Panc1 (cell line): ENCODE results near the gene PSTPIP1. TPM values are rescaled to one million over a fixed set of nuclear protein-coding genes. Genes with fewer than 3 reads are reported as not detected.
A peak's percentile ranks its signal among the peaks of the same experiment; 100 is the strongest.

Experiments used
- ATAC-seq: fragments of 200-7000 bp; cut with Tn5 transposase; 2 replicates; pipeline ENCODE4 v1.9.1; 2020; ENCODE audit warnings: mild to moderate bottlenecking, moderate library complexity
- BruUV-seq: library from RNA; stranded (reverse); fragments of 400-500 nt; replicated peaks from 2 replicates; lab custom pipeline; 2021; lab: Mats Ljungman, UMichigan
- CTCF ChIA-PET: fragments of 300-600 bp; sonication (Branson Sonifier 250); formaldehyde crosslinking; loops from one replicate; lab custom pipeline; 2022; ENCODE audit warnings: antibody characterized with exemption; lab: Charles Lee
- POLR2A ChIA-PET: fragments of 300-600 bp; sonication (Branson Sonifier 250); formaldehyde crosslinking; loops from one replicate; lab custom pipeline; 2022; ENCODE audit warnings: antibody characterized with exemption; lab: Charles Lee
- DNase-seq: peaks from one replicate; pipeline ENCODE4 v3.0.0-alpha.2; 2010; ENCODE audit warnings: low read depth, low spot score
- H3K27ac ChIP-seq: 2 replicates; pipeline ENCODE4 v1.5.1; 2011; ENCODE audit warnings: mild to moderate bottlenecking, low read length, inconsistent platforms
- H3K27me3 ChIP-seq: fragments of 200-500 bp; sonication (Bioruptor generic); 2 replicates; pipeline ENCODE4 v1.6.0; 2014; ENCODE audit warnings: low read length, inconsistent platforms; ENCODE audit not compliant: control insufficient read depth, insufficient read depth
- H3K36me3 ChIP-seq: fragments of 200-500 bp; sonication (Bioruptor generic); 2 replicates; pipeline ENCODE4 v1.5.1; 2014; ENCODE audit warnings: inconsistent platforms, mild to moderate bottlenecking, low read length, moderate library complexity; ENCODE audit not compliant: control insufficient read depth, insufficient read depth
- H3K4me1 ChIP-seq: 2 replicates; pipeline ENCODE4 v1.5.1; 2011; ENCODE audit warnings: inconsistent platforms, mild to moderate bottlenecking, low read length, moderate library complexity; ENCODE audit not compliant: control insufficient read depth, insufficient read depth
- H3K4me3 ChIP-seq, 2 experiments: 2 replicates each; pipeline ENCODE4 v1.5.1; 2011 to 2012; ENCODE audit warnings: low read depth in 2 of 2, low read length in 2 of 2, mild to moderate bottlenecking in 2 of 2, inconsistent platforms in 1 of 2, moderate library complexity in 1 of 2
- H3K9me3 ChIP-seq: fragments of 200-500 bp; sonication (Bioruptor generic); 2 replicates; pipeline ENCODE4 v1.5.1; 2014; ENCODE audit warnings: low read depth, mild to moderate bottlenecking, inconsistent platforms, low read length, moderate library complexity; ENCODE audit not compliant: control insufficient read depth, insufficient read depth
- CTCF ChIP-seq: fragments of 450-650 bp; IDR thresholded peaks from 2 replicates; pipeline ENCODE4 v1.5.1; 2017; ENCODE audit warnings: mild to moderate bottlenecking
- POLR2AphosphoS5 ChIP-seq: IDR thresholded peaks from 2 replicates; pipeline ENCODE4 v1.6.1; 2012; ENCODE audit warnings: mild to moderate bottlenecking, low read depth, low read length, moderate library complexity
- REST ChIP-seq, 2 experiments: IDR thresholded peaks; 2 replicates each; pipeline ENCODE4 v1.6.1; 2011 to 2012; ENCODE audit warnings: low read depth in 2 of 2, control low read depth in 1 of 2, low read length in 1 of 2, mild to moderate bottlenecking in 1 of 2, moderate library complexity in 1 of 2; ENCODE audit not compliant: insufficient read depth in 1 of 2
- SIN3A ChIP-seq: IDR thresholded peaks from 2 replicates; pipeline ENCODE4 v1.6.1; 2012; ENCODE audit warnings: low read depth, mild to moderate bottlenecking, low read length, moderate library complexity, borderline replicate concordance; ENCODE audit not compliant: insufficient read depth
- TCF7L2 ChIP-seq: IDR thresholded peaks from 2 replicates; pipeline ENCODE4 v1.6.1; 2011; ENCODE audit warnings: mild to moderate bottlenecking, low read depth, low read length, inconsistent platforms
- in situ Hi-C: cut with HindIII; loops from 2 replicates; pipeline ENCODE4 v1.10.0; 2016; ENCODE audit warnings: low sequenced_read_pairs, low pct_unique_long_range_greater_than_20kb
- intact Hi-C: fragments of 100-400 bp; cut with micrococcal nuclease; formaldehyde crosslinking; loops from one replicate; pipeline ENCODE4 v1.10.0; 2022; ENCODE audit not compliant: unreplicated experiment
- total RNA-seq: library from RNA; stranded (reverse); gene quantifications from one replicate; pipeline ENCODE4 v1.2.1, GENCODE V29; 2021; ENCODE audit not compliant: unreplicated experiment

PSTPIP1 gene
- total RNA-seq, 1 experiment from 2014 or later, result 0.46 TPM

- Histone ChIP-seq H3K4me3 (no peak overlapping the region), H3K36me3 (no peaks in the 10 kb centered on the region), H3K9me3 (no peaks in the 10 kb centered on the region), H3K27ac (no peak overlapping the region), H3K4me1 (no peaks in the 10 kb centered on the region), H3K27me3 (peaks cover 7% of the 10 kb centered on the region; the same call in 1 of the 2 replicates)
- intact Hi-C loops, result no loop called here
- CTCF ChIA-PET, result interaction anchor here (0.8 kb wide), 1 partner anchor 645 kb away, joined by 4 read pairs; no protein-coding TSS in a partner anchor
- TF ChIP-seq REST (IDR thresholded peaks at IDR 0.05; ENCODE audit: insufficient read depth in 1 of 2, low read depth in 2 of 2, low read length in 1 of 2) (no peak), SIN3A (no peak), CTCF (no peak), TCF7L2 (no peak), POLR2AphosphoS5 (no peak)
- ATAC-seq (peak; percentile 49; the same call in 1 of the 2 replicates), DNase-seq (no peak)
- POLR2A ChIA-PET, result no interaction called here
- in situ Hi-C loops, result no loop called here
- BruUV-seq, result no TSS peak
These were observed 22.3 kb upstream of the PSTPIP1 start for GRCh38 chr15:76972389-76973361.

GRCh38 chr15:76973362-76973743 lies 21.6 kb upstream of the PSTPIP1 start:
- Histone ChIP-seq H3K27ac (no peak overlapping the region), H3K9me3 (no peaks in the 10 kb centered on the region), H3K4me3 (no peak overlapping the region), H3K4me1 (no peaks in the 10 kb centered on the region), H3K27me3 (peaks cover 7% of the 10 kb centered on the region; the same call in 1 of the 2 replicates), H3K36me3 (no peaks in the 10 kb centered on the region)
- TF ChIP-seq TCF7L2 (no peak), REST (IDR thresholded peaks at IDR 0.05; ENCODE audit: insufficient read depth in 1 of 2, low read depth in 2 of 2, low read length in 1 of 2) (no peak), SIN3A (no peak), POLR2AphosphoS5 (no peak), CTCF (no peak; the same call in 1 of the 2 replicates)
- intact Hi-C loops (no loop called here), in situ Hi-C loops (no loop called here)
- ATAC-seq (no peak), DNase-seq (peak; percentile 15)
- no TSS peak for BruUV-seq
- CTCF ChIA-PET, result interaction anchor here (0.8 kb wide), 1 partner anchor 644 kb away, joined by 4 read pairs; no protein-coding TSS in a partner anchor
- POLR2A ChIA-PET, result no interaction called here
